B cell (primary cell): ENCODE results near the gene ITGAV.

Source experiments
- CTCF ChIP-seq: fragments of 200-600 bp; IDR thresholded peaks from one replicate; pipeline ENCODE4 v1.8.0; 2022; ENCODE audit warnings: antibody characterized with exemption, mild to moderate bottlenecking
- EZH2 ChIP-seq: IDR thresholded peaks from 2 replicates; pipeline ENCODE4 v1.6.1; 2012; ENCODE audit warnings: borderline replicate concordance, low read depth, mild to moderate bottlenecking, moderate library complexity, low read length; ENCODE audit not compliant: insufficient read depth, poor library complexity, severe bottlenecking

- TF ChIP-seq CTCF (no peak), EZH2 (no peak)
These were observed 54.9 kb downstream of the ITGAV start for GRCh38 chr2:186644791-186645190.
